Activated naive CD4-positive, alpha-beta T cell (primary cell): ENCODE measurements around the gene DOCK10.
"Not testable (repeated sequence)": the region's sequence is repeated elsewhere in the genome, so short reads cannot be mapped to it uniquely, and the experiment has no call there.

ENCODE experiments used
- DNase-seq, 4 experiments: peaks; one replicate each; lab custom pipeline; 2025; lab: John Stamatoyannopoulos, UW

DOCK10 gene

GRCh38 chr2:224946895-224947294, 95.4 kb downstream of the DOCK10 start:
- no peak for DNase-seq

- no peak for DNase-seq
Observed at GRCh38 chr2:224944707-224945547, 97.3 kb downstream of the DOCK10 start.

GRCh38 chr2:224943601-224944041, 98.6 kb downstream of the DOCK10 start:
- DNase-seq: not testable (repeated sequence)

- DNase-seq: no peak
Observed at GRCh38 chr2:224941960-224942359, 100.3 kb downstream of the DOCK10 start.

- no peak for DNase-seq
Observed at GRCh38 chr2:224940618-224941017, 101.7 kb downstream of the DOCK10 start.

GRCh38 chr2:224938651-224939182, 103.6 kb downstream of the DOCK10 start:
- no peak for DNase-seq

GRCh38 chr2:224937887-224938286, 104.4 kb downstream of the DOCK10 start:
- DNase-seq: no peak

GRCh38 chr2:224934526-224935188, 107.6 kb downstream of the DOCK10 start:
- no peak for DNase-seq

GRCh38 chr2:224933431-224933830, 108.8 kb downstream of the DOCK10 start:
- DNase-seq: no peak

GRCh38 chr2:224932522-224932921, 109.7 kb downstream of the DOCK10 start:
- no peak for DNase-seq

- no peak for DNase-seq
Observed at GRCh38 chr2:224931956-224932355, 110.3 kb downstream of the DOCK10 start.

GRCh38 chr2:224930990-224931389, 111.3 kb downstream of the DOCK10 start:
- DNase-seq: no peak

- no peak for DNase-seq
Observed at GRCh38 chr2:224930124-224930523, 112.1 kb downstream of the DOCK10 start.

- no peak for DNase-seq
Observed at GRCh38 chr2:224929512-224929911, 112.8 kb downstream of the DOCK10 start.

GRCh38 chr2:224927646-224928173, 114.6 kb downstream of the DOCK10 start:
- no peak for DNase-seq

- no peak for DNase-seq
Observed at GRCh38 chr2:224927011-224927410, 115.3 kb downstream of the DOCK10 start.

GRCh38 chr2:224925810-224926100, 116.5 kb downstream of the DOCK10 start:
- no peak for DNase-seq

- DNase-seq: no peak
Observed at GRCh38 chr2:224925061-224925809, 117.0 kb downstream of the DOCK10 start.

GRCh38 chr2:224924631-224925030, 117.6 kb downstream of the DOCK10 start:
- no peak for DNase-seq

- DNase-seq: no peak
Observed at GRCh38 chr2:224922142-224922727, 120.0 kb downstream of the DOCK10 start.

- DNase-seq: no peak
Observed at GRCh38 chr2:224919472-224920110, 122.7 kb downstream of the DOCK10 start.
